IPS-11a (cell line): ENCODE results near the gene MAMDC2.
"Not testable (repeated sequence)": the region's sequence is repeated elsewhere in the genome, so short reads cannot be mapped to it uniquely, and the experiment has no call there.

Experiments used
- H3K4me3 ChIP-seq: one replicate; pipeline ENCODE4 v1.5.1; 2013; ENCODE audit warnings: low read depth, low read length, control low read depth

The MAMDC2 gene

GRCh38 chr9:70036641-70037040 is 7.0 kb upstream of the MAMDC2 start:
- no peak overlapping the region for H3K4me3 ChIP-seq

- not testable (repeated sequence) for H3K4me3 ChIP-seq
These were observed 5.5 kb upstream of the MAMDC2 start for GRCh38 chr9:70038171-70038621.

GRCh38 chr9:70040376-70040903 is 3.2 kb upstream of the MAMDC2 start:
- H3K4me3 ChIP-seq: no peak overlapping the region

GRCh38 chr9:70042461-70043215 is 1.0 kb upstream of the MAMDC2 start:
- H3K4me3 ChIP-seq: no peak overlapping the region

GRCh38 chr9:70043285-70043684 is 363 bp upstream of the MAMDC2 start:
- H3K4me3 ChIP-seq: peak overlapping the region; percentile 55

- H3K4me3 ChIP-seq: peak overlapping the region; percentile 55
These were observed 1.1 kb downstream of the MAMDC2 start for GRCh38 chr9:70044490-70045307.

GRCh38 chr9:70045452-70045851 is 1.8 kb downstream of the MAMDC2 start:
- H3K4me3 ChIP-seq: no peak overlapping the region

GRCh38 chr9:70046274-70047070 is 2.8 kb downstream of the MAMDC2 start:
- H3K4me3 ChIP-seq: no peak overlapping the region

GRCh38 chr9:70049236-70049635 is 5.6 kb downstream of the MAMDC2 start:
- H3K4me3 ChIP-seq: no peak overlapping the region

GRCh38 chr9:70049672-70050271 is 6.1 kb downstream of the MAMDC2 start:
- no peak overlapping the region for H3K4me3 ChIP-seq

GRCh38 chr9:70052768-70053167 is 9.1 kb downstream of the MAMDC2 start:
- H3K4me3 ChIP-seq: no peak overlapping the region

- no peak overlapping the region for H3K4me3 ChIP-seq
These were observed 10.2 kb downstream of the MAMDC2 start for GRCh38 chr9:70053864-70054263.

- no peak overlapping the region for H3K4me3 ChIP-seq
These were observed 10.9 kb downstream of the MAMDC2 start for GRCh38 chr9:70054521-70054920.

GRCh38 chr9:70055406-70056210 is 12.0 kb downstream of the MAMDC2 start:
- H3K4me3 ChIP-seq: no peak overlapping the region

GRCh38 chr9:70056211-70056944 is 12.7 kb downstream of the MAMDC2 start:
- H3K4me3 ChIP-seq: no peak overlapping the region

- H3K4me3 ChIP-seq: no peak overlapping the region
These were observed 15.0 kb downstream of the MAMDC2 start for GRCh38 chr9:70058569-70059116.

- no peak overlapping the region for H3K4me3 ChIP-seq
These were observed 16.7 kb downstream of the MAMDC2 start for GRCh38 chr9:70060148-70060882.

- H3K4me3 ChIP-seq: no peak overlapping the region
These were observed 17.3 kb downstream of the MAMDC2 start for GRCh38 chr9:70060883-70061507.
